Left lung (tissue), 10 donors: ENCODE measurements around the gene MTHFSD. TPM values are rescaled to one million over a fixed set of nuclear protein-coding genes. Genes with fewer than 3 reads are reported as not detected.

Experiments
- ATAC-seq: fragments of 200-7000 bp; cut with Tn5 transposase; one replicate; pipeline ENCODE4 v1.9.1; 2020; ENCODE audit warnings: moderate library complexity
- DNase-seq, 4 donors: peaks; one replicate each; pipeline ENCODE4 v3.0.0-alpha.2; 2013 to 2020
- H3K27ac ChIP-seq, 2 donors: fragments of 200-600 bp; sonication (generic) in 1 of 2; one replicate each; pipeline versions ENCODE4 v1.5.0 to v1.8.0; 2020 to 2021
- H3K27me3 ChIP-seq, 2 donors: fragments of 200-600 bp; sonication (generic) in 1 of 2; one replicate each; pipeline versions ENCODE4 v1.5.0 to v1.8.0; 2020 to 2021
- H3K36me3 ChIP-seq, 2 donors: fragments of 200-600 bp; sonication (generic) in 1 of 2; one replicate each; pipeline versions ENCODE4 v1.5.0 to v1.8.0; 2020 to 2021
- H3K4me1 ChIP-seq, 2 donors: fragments of 200-600 bp; one replicate each; pipeline ENCODE4 v1.8.0; 2021
- H3K4me3 ChIP-seq, 2 donors: fragments of 200-600 bp; sonication (generic) in 1 of 2; one replicate each; pipeline versions ENCODE4 v1.5.0 to v1.8.0; 2020 to 2021; ENCODE audit warnings: mild to moderate bottlenecking in 1 of 2
- H3K9me3 ChIP-seq, 2 donors: fragments of 200-600 bp; sonication (generic) in 1 of 2; one replicate each; pipeline versions ENCODE4 v1.5.0 to v1.8.0; 2020 to 2021
- intact Hi-C, 2 donors: fragments of 100-400 bp; cut with DNase I; formaldehyde crosslinking; loops; one replicate each; pipeline versions ENCODE4 v1.11.2 to v1.14.2; 2022
- polyA plus RNA-seq, 6 donors: library from polyadenylated mRNA; unstranded; fragments of 120-200 nt; gene quantifications; one replicate each; pipeline ENCODE4 v1.2.1, GENCODE V29; 2013; ENCODE audit not compliant: insufficient read length in 6 of 6
- total RNA-seq, 2 donors: library from RNA; stranded (reverse); fragmentation: NEBNext Ultra II Directional; extraction: Animal tissue kit (Norgen Biotek cat#: 25700); gene quantifications; one replicate each; pipeline ENCODE4 v1.2.1, GENCODE V29; 2021
- TF ChIP-seq, protein P1 (sequence below), 2 donors: fragments of 200-600 bp; sonication (generic) in 1 of 2; IDR thresholded peaks; one replicate each; pipeline versions ENCODE4 v1.5.0 to v1.8.0; 2021; ENCODE audit warnings: antibody characterized with exemption in 2 of 2
- donor health status: DM: no; HTN: yes; CAD: no.
- donor health status: DM: no; HTN: no; CAD: no.

MTHFSD gene
- total and polyA plus RNA-seq, 8 donors = 19.7 to 32.5 (median 28.5) TPM

DNA sequence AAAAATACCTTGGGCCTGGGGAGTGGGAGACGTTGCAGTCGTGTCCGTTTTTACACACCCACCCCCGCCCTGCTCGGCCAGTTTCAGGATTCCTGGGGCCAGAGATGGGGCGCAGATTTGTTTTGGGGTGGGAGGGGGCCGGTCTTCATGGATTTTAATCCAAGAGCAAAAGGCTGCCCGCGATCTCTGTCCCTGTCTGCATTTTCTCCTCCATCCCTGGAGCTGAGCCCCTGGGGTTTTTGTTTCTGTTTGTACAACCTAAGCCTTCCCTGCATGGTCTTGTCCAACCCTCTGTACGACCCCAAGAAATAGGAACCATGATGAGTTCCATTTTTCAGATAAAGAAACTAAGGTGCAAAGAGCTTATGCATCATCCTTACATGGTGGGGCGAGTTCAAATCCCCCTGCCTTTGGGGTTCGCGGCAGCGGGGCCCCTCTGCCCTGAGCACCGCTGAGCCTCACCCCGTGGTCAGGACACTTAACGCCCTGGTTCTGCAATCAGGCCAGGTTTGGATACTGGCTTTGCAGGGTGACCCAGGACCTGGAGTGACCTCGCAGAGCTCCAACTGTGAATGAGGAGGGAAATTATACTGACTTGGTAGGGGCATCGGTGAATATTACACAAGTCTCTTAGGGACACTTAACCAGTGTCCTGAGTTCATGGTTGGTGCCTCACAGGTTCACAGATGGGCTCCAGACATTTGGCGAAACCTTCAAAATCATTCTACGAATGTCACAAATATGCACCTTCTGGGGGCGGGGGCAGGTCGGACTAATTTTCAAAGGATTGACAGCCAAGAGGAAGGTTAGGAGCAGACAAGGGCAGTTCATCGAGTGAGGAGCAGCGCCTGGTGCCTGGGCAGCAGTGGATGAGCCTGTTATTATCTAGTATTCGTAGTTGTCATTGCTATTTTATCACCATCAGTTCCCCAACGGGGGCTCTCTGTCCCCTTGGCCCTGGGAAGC lies 48.9 kb downstream of the MTHFSD start:
- no peak for DNase-seq
- ATAC-seq = no peak
- Histone ChIP-seq H3K27ac (peak overlapping the region; percentile 87 to 96), H3K36me3 (no peaks in the 10 kb centered on the region), H3K9me3 (no peaks in the 10 kb centered on the region), H3K4me3 (peak overlapping the region; percentile 3 to 54), H3K27me3 (peaks cover 75 to 100% of the 10 kb centered on the region in 2 donors), H3K4me1 (peaks cover 0 to 43% of the 10 kb centered on the region in 2 donors)
- TF ChIP-seq, protein P1, sequence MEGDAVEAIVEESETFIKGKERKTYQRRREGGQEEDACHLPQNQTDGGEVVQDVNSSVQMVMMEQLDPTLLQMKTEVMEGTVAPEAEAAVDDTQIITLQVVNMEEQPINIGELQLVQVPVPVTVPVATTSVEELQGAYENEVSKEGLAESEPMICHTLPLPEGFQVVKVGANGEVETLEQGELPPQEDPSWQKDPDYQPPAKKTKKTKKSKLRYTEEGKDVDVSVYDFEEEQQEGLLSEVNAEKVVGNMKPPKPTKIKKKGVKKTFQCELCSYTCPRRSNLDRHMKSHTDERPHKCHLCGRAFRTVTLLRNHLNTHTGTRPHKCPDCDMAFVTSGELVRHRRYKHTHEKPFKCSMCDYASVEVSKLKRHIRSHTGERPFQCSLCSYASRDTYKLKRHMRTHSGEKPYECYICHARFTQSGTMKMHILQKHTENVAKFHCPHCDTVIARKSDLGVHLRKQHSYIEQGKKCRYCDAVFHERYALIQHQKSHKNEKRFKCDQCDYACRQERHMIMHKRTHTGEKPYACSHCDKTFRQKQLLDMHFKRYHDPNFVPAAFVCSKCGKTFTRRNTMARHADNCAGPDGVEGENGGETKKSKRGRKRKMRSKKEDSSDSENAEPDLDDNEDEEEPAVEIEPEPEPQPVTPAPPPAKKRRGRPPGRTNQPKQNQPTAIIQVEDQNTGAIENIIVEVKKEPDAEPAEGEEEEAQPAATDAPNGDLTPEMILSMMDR (IDR thresholded peaks at IDR 0.05) = no peak
- intact Hi-C loops = no loop called here

- H3K4me1 ChIP-seq = peaks cover 0 to 34% of the 10 kb centered on the region in 2 donors
- H3K27me3 ChIP-seq = peaks cover 76 to 100% of the 10 kb centered on the region in 2 donors
- no peaks in the 10 kb centered on the region for H3K36me3 ChIP-seq
- peak overlapping the region; percentile 3 to 54 for H3K4me3 ChIP-seq
- TF ChIP-seq, protein P1 (IDR thresholded peaks at IDR 0.05) = no peak
- no peak for ATAC-seq
- H3K27ac ChIP-seq = peak overlapping the region; percentile 87 to 96
- H3K9me3 ChIP-seq = no peaks in the 10 kb centered on the region
- peak in 1 of 4 donors; percentile 25 for DNase-seq
- intact Hi-C loops = no loop called here
Measured at GRCh38 chr16:86505185-86505898, 49.7 kb downstream of the MTHFSD start.

DNA sequence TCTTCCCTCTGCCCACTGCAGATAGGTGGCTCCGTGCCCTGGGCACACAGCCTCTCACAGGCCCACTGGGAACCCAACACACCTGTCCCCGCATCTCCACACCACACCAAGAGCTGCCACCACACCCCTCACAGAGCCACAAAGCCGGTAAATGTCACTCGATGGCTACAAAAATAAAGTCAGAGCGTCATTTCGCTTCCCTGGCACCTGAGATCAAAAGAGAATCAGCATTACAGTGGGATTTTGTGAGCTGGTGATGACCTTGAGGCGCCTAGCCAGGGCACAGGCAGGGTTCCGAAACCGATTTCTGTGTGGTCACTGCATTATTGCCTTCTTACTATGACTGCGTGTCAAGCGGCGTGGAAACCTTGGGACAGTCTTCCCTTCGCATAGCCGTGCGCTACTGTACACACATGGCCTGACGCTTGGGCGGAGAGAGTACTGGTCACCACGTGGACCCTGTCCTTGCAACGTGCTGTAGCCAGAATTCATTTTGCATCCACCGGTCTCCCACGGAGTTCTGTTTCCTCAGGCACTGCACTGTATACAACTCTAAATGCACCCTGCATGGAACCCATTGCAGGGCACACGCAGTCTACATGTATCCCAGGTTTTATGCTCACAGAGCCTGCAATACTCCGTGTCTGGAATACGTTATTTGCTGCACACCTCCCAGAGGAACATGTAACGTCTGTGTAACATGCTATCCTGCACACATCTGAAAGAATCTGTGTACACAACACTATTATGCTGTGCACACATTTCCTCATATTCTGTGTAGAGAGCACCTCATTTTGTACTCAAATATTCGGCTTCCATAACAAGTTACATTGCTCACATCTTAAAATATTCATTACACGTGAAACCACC lies 50.5 kb downstream of the MTHFSD start:
- no peak for ATAC-seq
- DNase-seq = no peak
- H3K4me3 ChIP-seq = peak overlapping the region in 1 of 2 donors; percentile 54
- intact Hi-C loops = no loop called here
- TF ChIP-seq, protein P1 (IDR thresholded peaks at IDR 0.05) = no peak
- H3K4me1 ChIP-seq = peaks cover 0 to 27% of the 10 kb centered on the region in 2 donors
- no peaks in the 10 kb centered on the region for H3K36me3 ChIP-seq
- H3K27ac ChIP-seq = peak overlapping the region; percentile 53 to 87
- no peaks in the 10 kb centered on the region for H3K9me3 ChIP-seq
- H3K27me3 ChIP-seq = peaks cover 76 to 100% of the 10 kb centered on the region in 2 donors

DNA sequence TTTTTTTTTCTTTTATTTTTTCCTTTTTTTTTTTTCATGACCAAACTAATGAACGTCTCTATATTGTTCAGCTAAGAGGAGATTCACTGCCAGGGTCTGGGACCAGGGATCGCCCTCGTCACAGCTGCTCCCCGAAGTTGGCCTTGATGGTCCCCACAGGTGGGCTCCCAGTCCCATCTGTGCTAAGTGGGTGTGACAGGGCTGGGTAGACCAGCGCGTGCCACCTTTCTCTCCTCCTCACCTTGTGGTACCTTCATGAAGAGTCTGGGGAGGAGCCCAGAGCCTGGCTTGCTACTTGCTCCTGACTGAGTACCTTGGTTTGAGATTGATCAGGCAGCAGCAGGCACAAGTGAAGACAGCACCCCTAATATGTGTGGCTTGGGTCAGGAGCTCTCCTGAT lies 51.2 kb downstream of the MTHFSD start:
- DNase-seq (no peak), ATAC-seq (no peak)
- Histone ChIP-seq H3K27me3 (peaks cover 79 to 100% of the 10 kb centered on the region in 2 donors), H3K4me3 (peak overlapping the region in 1 of 2 donors; percentile 54), H3K36me3 (no peaks in the 10 kb centered on the region), H3K9me3 (no peaks in the 10 kb centered on the region), H3K27ac (peak overlapping the region; percentile 53 to 87), H3K4me1 (peaks cover 0 to 20% of the 10 kb centered on the region in 2 donors)
- intact Hi-C loops = no loop called here
- TF ChIP-seq, protein P1 (IDR thresholded peaks at IDR 0.05) = no peak
